Left renal cortex interstitium (tissue), 4 donors: ENCODE results near the gene MS4A14. TPM values are rescaled to one million over a fixed set of nuclear protein-coding genes. Genes with fewer than 3 reads are reported as not detected.

Experiments
- polyA plus RNA-seq, 4 donors: library from polyadenylated mRNA; unstranded; fragments of 120-200 nt; gene quantifications; one replicate each; pipeline ENCODE4 v1.2.1, GENCODE V29; 2013; ENCODE audit not compliant: insufficient read length in 4 of 4

MS4A14 gene
- polyA plus RNA-seq, 4 donors, result 0.13 to 0.42 (median 0.32) TPM

Other genes with a start within 250 kb of the MS4A14 start
- 10 to 100 TPM; 10.8 to 20.2 (median 15.0) TPM for gene MS4A6A, start 213.4 kb upstream of the MS4A14 start, polyA plus RNA-seq
- gene MS4A4E, start 153.3 kb upstream of the MS4A14 start, polyA plus RNA-seq, result 1 to 10 TPM in 2 of 4 donors, under 1 TPM in 2; 0.92 to 1.4 (median 1.0) TPM
- gene MS4A4A, start 115.8 kb upstream of the MS4A14 start, polyA plus RNA-seq, result 1 to 10 TPM; 4.6 to 7.8 (median 6.3) TPM
- not detected for gene MS4A6E, start 69.2 kb upstream of the MS4A14 start, polyA plus RNA-seq
- gene MS4A7, start 17.9 kb upstream of the MS4A14 start, polyA plus RNA-seq, result 10 to 100 TPM in 1 of 4 donors, 1 to 10 TPM in 3; 1.8 to 12.0 (median 4.9) TPM
- not detected for gene MS4A5, start 33.1 kb downstream of the MS4A14 start, polyA plus RNA-seq
- gene MS4A1, start 59.4 kb downstream of the MS4A14 start, polyA plus RNA-seq, result under 1 TPM; 0.30 to 0.73 (median 0.41) TPM
- not detected for gene MS4A12, start 96.3 kb downstream of the MS4A14 start, polyA plus RNA-seq
- not detected for gene MS4A13, start 118.9 kb downstream of the MS4A14 start, polyA plus RNA-seq